T-helper 1 cell treated with Interleukin-12 subunit alpha and Interleukin-12 subunit beta and Interleukin-4 antibody, amounts not matched to agents 30 ng/mL and 1 ng/mL, for 36 hours (primary cell): ENCODE results near the gene UTP15. TPM values are rescaled to one million over a fixed set of nuclear protein-coding genes. Genes with fewer than 3 reads are reported as not detected.

Source experiments
- intact Hi-C: fragments of 100-400 bp; cut with micrococcal nuclease; formaldehyde crosslinking; loops from one replicate; pipeline ENCODE4 v1.15.1; 2024
- total RNA-seq: library from RNA; stranded (reverse); gene quantifications from 2 replicates; pipeline ENCODE4 v1.2.3, GENCODE V29; 2022

Gene UTP15
- total RNA-seq, 1 donor from 2014 or later: 32.1 TPM

GRCh38 chr5:73564675-73565074 lies 868 bp upstream of the UTP15 start:
- intact Hi-C loops: loop anchor here (1.0 to 10.0 kb wide), 15 partner anchors 28 to 1947 kb away; partner anchors contain the start of genes ANKRD31, BTF3, CERT1 and FCHO2

GRCh38 chr5:73565969-73566547 lies 515 bp downstream of the UTP15 start:
- intact Hi-C loops: loop anchor here (1.0 to 10.0 kb wide), 14 partner anchors 30 to 1945 kb away; partner anchors contain the start of genes ANKRD31, BTF3, CERT1 and FCHO2

GRCh38 chr5:73582285-73583145 lies 17.0 kb downstream of the UTP15 start:
- intact Hi-C loops: no loop called here

GRCh38 chr5:73587923-73588322 lies 22.4 kb downstream of the UTP15 start:
- intact Hi-C loops: no loop called here

GRCh38 chr5:73591102-73591695 lies 25.7 kb downstream of the UTP15 start:
- intact Hi-C loops: loop anchor here (1.0 to 10.0 kb wide), 5 partner anchors 72 to 1058 kb away; no protein-coding TSS in a partner anchor

- intact Hi-C loops: loop anchor here (1.0 to 10.0 kb wide), 5 partner anchors 73 to 1057 kb away; no protein-coding TSS in a partner anchor
Measured at GRCh38 chr5:73591698-73592501, 26.4 kb downstream of the UTP15 start.

GRCh38 chr5:73592551-73592950 lies 27.0 kb downstream of the UTP15 start:
- intact Hi-C loops: loop anchor here (10.0 kb wide), 1 partner anchor 302 kb away; no protein-coding TSS in a partner anchor

GRCh38 chr5:73596705-73597328 lies 31.3 kb downstream of the UTP15 start:
- intact Hi-C loops: loop anchor here (1.0 to 10.0 kb wide), 2 partner anchors 78 to 298 kb away; no protein-coding TSS in a partner anchor

GRCh38 chr5:73599380-73599779 lies 33.8 kb downstream of the UTP15 start:
- intact Hi-C loops: loop anchor here (10.0 kb wide), 1 partner anchor 295 kb away; no protein-coding TSS in a partner anchor

- intact Hi-C loops: no loop called here
Measured at GRCh38 chr5:73603998-73604397, 38.5 kb downstream of the UTP15 start.

- intact Hi-C loops: no loop called here
Measured at GRCh38 chr5:73605223-73606087, 39.9 kb downstream of the UTP15 start.

- intact Hi-C loops: no loop called here
Measured at GRCh38 chr5:73606206-73606753, 40.7 kb downstream of the UTP15 start.

- intact Hi-C loops: no loop called here
Measured at GRCh38 chr5:73607228-73607627, 41.7 kb downstream of the UTP15 start.

- intact Hi-C loops: no loop called here
Measured at GRCh38 chr5:73612799-73613198, 47.3 kb downstream of the UTP15 start.

- intact Hi-C loops: no loop called here
Measured at GRCh38 chr5:73615085-73615484, 49.5 kb downstream of the UTP15 start.

- intact Hi-C loops: no loop called here
Measured at GRCh38 chr5:73615947-73616346, 50.4 kb downstream of the UTP15 start.

GRCh38 chr5:73617510-73618279 lies 52.2 kb downstream of the UTP15 start:
- intact Hi-C loops: no loop called here

- intact Hi-C loops: no loop called here
Measured at GRCh38 chr5:73619606-73620333, 54.2 kb downstream of the UTP15 start.
